ENCODE measurements around the gene KCNS1.

DNA sequence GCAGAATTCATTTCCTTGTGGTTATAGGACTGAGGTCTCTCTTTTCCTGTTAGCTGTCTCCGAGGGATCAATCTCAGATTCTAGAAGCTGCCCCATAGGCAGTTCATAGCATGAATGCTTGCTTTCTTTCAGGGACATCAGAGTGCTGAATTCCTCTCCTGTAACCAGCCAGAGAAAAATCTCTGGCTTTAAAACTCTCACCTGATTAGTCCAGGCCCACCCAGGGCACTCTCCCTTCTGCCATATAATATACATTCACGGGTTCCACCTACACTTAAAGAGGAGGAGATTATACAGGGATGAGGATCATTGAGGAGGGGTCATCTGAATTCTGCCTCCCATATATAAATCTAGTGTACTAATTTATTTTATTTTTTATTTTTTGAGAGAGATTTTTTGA is 2.1 kb upstream of the KCNS1 start:
- TF ChIP-seq, protein P1, sequence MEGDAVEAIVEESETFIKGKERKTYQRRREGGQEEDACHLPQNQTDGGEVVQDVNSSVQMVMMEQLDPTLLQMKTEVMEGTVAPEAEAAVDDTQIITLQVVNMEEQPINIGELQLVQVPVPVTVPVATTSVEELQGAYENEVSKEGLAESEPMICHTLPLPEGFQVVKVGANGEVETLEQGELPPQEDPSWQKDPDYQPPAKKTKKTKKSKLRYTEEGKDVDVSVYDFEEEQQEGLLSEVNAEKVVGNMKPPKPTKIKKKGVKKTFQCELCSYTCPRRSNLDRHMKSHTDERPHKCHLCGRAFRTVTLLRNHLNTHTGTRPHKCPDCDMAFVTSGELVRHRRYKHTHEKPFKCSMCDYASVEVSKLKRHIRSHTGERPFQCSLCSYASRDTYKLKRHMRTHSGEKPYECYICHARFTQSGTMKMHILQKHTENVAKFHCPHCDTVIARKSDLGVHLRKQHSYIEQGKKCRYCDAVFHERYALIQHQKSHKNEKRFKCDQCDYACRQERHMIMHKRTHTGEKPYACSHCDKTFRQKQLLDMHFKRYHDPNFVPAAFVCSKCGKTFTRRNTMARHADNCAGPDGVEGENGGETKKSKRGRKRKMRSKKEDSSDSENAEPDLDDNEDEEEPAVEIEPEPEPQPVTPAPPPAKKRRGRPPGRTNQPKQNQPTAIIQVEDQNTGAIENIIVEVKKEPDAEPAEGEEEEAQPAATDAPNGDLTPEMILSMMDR (conservative IDR thresholded peaks at IDR 0.05; ENCODE audit: low read depth in 2 of 2), result no peak
- TF ChIP-seq, protein P2, sequence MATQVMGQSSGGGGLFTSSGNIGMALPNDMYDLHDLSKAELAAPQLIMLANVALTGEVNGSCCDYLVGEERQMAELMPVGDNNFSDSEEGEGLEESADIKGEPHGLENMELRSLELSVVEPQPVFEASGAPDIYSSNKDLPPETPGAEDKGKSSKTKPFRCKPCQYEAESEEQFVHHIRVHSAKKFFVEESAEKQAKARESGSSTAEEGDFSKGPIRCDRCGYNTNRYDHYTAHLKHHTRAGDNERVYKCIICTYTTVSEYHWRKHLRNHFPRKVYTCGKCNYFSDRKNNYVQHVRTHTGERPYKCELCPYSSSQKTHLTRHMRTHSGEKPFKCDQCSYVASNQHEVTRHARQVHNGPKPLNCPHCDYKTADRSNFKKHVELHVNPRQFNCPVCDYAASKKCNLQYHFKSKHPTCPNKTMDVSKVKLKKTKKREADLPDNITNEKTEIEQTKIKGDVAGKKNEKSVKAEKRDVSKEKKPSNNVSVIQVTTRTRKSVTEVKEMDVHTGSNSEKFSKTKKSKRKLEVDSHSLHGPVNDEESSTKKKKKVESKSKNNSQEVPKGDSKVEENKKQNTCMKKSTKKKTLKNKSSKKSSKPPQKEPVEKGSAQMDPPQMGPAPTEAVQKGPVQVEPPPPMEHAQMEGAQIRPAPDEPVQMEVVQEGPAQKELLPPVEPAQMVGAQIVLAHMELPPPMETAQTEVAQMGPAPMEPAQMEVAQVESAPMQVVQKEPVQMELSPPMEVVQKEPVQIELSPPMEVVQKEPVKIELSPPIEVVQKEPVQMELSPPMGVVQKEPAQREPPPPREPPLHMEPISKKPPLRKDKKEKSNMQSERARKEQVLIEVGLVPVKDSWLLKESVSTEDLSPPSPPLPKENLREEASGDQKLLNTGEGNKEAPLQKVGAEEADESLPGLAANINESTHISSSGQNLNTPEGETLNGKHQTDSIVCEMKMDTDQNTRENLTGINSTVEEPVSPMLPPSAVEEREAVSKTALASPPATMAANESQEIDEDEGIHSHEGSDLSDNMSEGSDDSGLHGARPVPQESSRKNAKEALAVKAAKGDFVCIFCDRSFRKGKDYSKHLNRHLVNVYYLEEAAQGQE (IDR thresholded peaks at IDR 0.05; ENCODE audit: unreplicated experiment), result no peak
- TF ChIP-seq POLR2AphosphoS5 (IDR thresholded peaks at IDR 0.05; ENCODE audit: low read depth) (no peak), ZNF331 (CRISPR knock-in tag; IDR thresholded peaks at IDR 0.05; ENCODE audit: low read depth) (no peak), EZH2 (IDR thresholded peaks at IDR 0.05; ENCODE audit: low read depth, unreplicated experiment) (no peak)

Data from GM23338 (cell line).